DND-41 (cell line): Measurements from ENCODE around the gene KHDC1.
"Not testable (repeated sequence)": the region's sequence is repeated elsewhere in the genome, so short reads cannot be mapped to it uniquely, and the experiment has no call there.

ENCODE experiments used
- ATAC-seq: fragments of 200-7000 bp; cut with Tn5 transposase; 3 replicates; pipeline ENCODE4 v1.9.1; 2021; ENCODE audit warnings: low read depth; ENCODE audit not compliant: insufficient read depth
- DNase-seq: peaks from one replicate; pipeline ENCODE4 v3.0.0-alpha.2; 2020
- H2AFZ ChIP-seq: 2 replicates; pipeline ENCODE4 v1.6.0; 2012; ENCODE audit warnings: low read depth, low read length
- H3K27ac ChIP-seq: 2 replicates; pipeline ENCODE4 v1.5.1; 2012; ENCODE audit warnings: low read length, inconsistent platforms
- H3K27me3 ChIP-seq: fragments of 200-600 bp; sonication (generic); 2 replicates; pipeline ENCODE4 v1.6.0; 2012; ENCODE audit warnings: low read length, mild to moderate bottlenecking, inconsistent platforms; ENCODE audit not compliant: insufficient read depth, poor library complexity
- H3K36me3 ChIP-seq: 2 replicates; pipeline ENCODE4 v1.5.1; 2012; ENCODE audit warnings: low read length, inconsistent platforms; ENCODE audit not compliant: insufficient read depth
- H3K4me1 ChIP-seq: 2 replicates; pipeline ENCODE4 v1.5.1; 2012; ENCODE audit warnings: mild to moderate bottlenecking, low read length; ENCODE audit not compliant: insufficient read depth
- H3K4me2 ChIP-seq: 2 replicates; pipeline ENCODE4 v1.6.0; 2012; ENCODE audit warnings: mild to moderate bottlenecking, moderate library complexity, low read length, inconsistent platforms; ENCODE audit not compliant: insufficient read depth
- H3K4me3 ChIP-seq, 2 experiments: fragments of 200-600 bp in 1 of 2; shearing (Covaris generic) in 1 of 2; 2 replicates each; pipeline ENCODE4 v1.5.1; 2012 to 2016; ENCODE audit warnings: inconsistent platforms in 2 of 2, low read length in 2 of 2, mild to moderate bottlenecking in 2 of 2, low read depth in 1 of 2, moderate library complexity in 1 of 2
- H3K79me2 ChIP-seq: 2 replicates; pipeline ENCODE4 v1.6.0; 2012; ENCODE audit warnings: low read length, inconsistent platforms; ENCODE audit not compliant: insufficient read depth
- H3K9ac ChIP-seq: 2 replicates; pipeline ENCODE4 v1.6.0; 2012; ENCODE audit warnings: low read depth, mild to moderate bottlenecking, inconsistent platforms, low read length, moderate library complexity
- H3K9me3 ChIP-seq: 2 replicates; pipeline ENCODE4 v1.5.1; 2012; ENCODE audit warnings: low read length, moderate library complexity, mild to moderate bottlenecking, inconsistent platforms; ENCODE audit not compliant: insufficient read depth, severe bottlenecking
- H4K20me1 ChIP-seq: 2 replicates; pipeline ENCODE4 v1.6.0; 2012; ENCODE audit warnings: low read length; ENCODE audit not compliant: insufficient read depth
- CTCF ChIP-seq: IDR thresholded peaks from 2 replicates; pipeline ENCODE4 v1.5.1; 2012; ENCODE audit warnings: borderline replicate concordance, low read length, moderate library complexity, mild to moderate bottlenecking; ENCODE audit not compliant: poor library complexity, severe bottlenecking; ENCODE audit errors: extremely low read depth
- EZH2 ChIP-seq: IDR thresholded peaks from 3 replicates; pipeline ENCODE4 v1.6.1; 2012; ENCODE audit warnings: borderline replicate concordance, low read depth, mild to moderate bottlenecking, moderate library complexity, low read length, inconsistent platforms; ENCODE audit not compliant: severe bottlenecking

KHDC1 gene

GRCh38 chr6:73308712-73309534 lies 45.9 kb upstream of the KHDC1 start:
- Histone ChIP-seq H3K27me3 (no peaks in the 10 kb centered on the region), H3K36me3 (0 out of 2 replicates have a peak, but pooled peaks cover 6% of the 10 kb centered on the region), H3K4me3 (peak overlapping the region; percentile 71 to 78), H4K20me1 (peaks cover 4% of the 10 kb centered on the region; the same call in 1 of the 2 replicates), H3K9ac (peak overlapping the region; percentile 75), H3K4me1 (peaks cover 55% of the 10 kb centered on the region), H3K9me3 (no peaks in the 10 kb centered on the region), H3K27ac (peak overlapping the region; percentile 88), H2AFZ (peak overlapping the region; percentile 93), H3K79me2 (peaks cover 63% of the 10 kb centered on the region), H3K4me2 (peak overlapping the region; percentile 67)
- ATAC-seq (peak; percentile 39), DNase-seq (peak; percentile 42)
- TF ChIP-seq CTCF = peak; percentile 59
- no peak for TF ChIP-seq EZH2

- Histone ChIP-seq H4K20me1 (peaks cover 20% of the 10 kb centered on the region; the same call in 1 of the 2 replicates), H3K36me3 (peaks cover 52% of the 10 kb centered on the region), H3K79me2 (peaks cover 93% of the 10 kb centered on the region), H3K4me2 (peak overlapping the region; percentile 40; the same call in 1 of the 2 replicates), H3K4me1 (peaks cover 45% of the 10 kb centered on the region)
- H3K9ac ChIP-seq, H3K4me3 ChIP-seq, H3K9me3 ChIP-seq, H2AFZ ChIP-seq, ATAC-seq, H3K27me3 ChIP-seq, DNase-seq, H3K27ac ChIP-seq: not testable (repeated sequence)
These were observed 40.8 kb upstream of the KHDC1 start for GRCh38 chr6:73303773-73304172.

GRCh38 chr6:73302339-73302738 lies 39.3 kb upstream of the KHDC1 start:
- TF ChIP-seq CTCF = no peak
- TF ChIP-seq EZH2 = no peak
- Histone ChIP-seq H3K4me2 (no peak overlapping the region), H3K4me1 (peaks cover 30% of the 10 kb centered on the region), H3K9ac (no peak overlapping the region), H3K36me3 (peaks cover 60% of the 10 kb centered on the region), H3K4me3 (no peak overlapping the region), H3K9me3 (no peaks in the 10 kb centered on the region), H3K79me2 (peaks cover 90% of the 10 kb centered on the region), H3K27me3 (no peaks in the 10 kb centered on the region), H4K20me1 (peaks cover 21% of the 10 kb centered on the region; the same call in 1 of the 2 replicates), H3K27ac (no peak overlapping the region), H2AFZ (no peak overlapping the region)
- ATAC-seq = no peak
- no peak for DNase-seq

GRCh38 chr6:73299151-73299971 lies 36.4 kb upstream of the KHDC1 start:
- ATAC-seq (peak; percentile 25; the same call in 1 of the 3 replicates), DNase-seq (no peak)
- Histone ChIP-seq H3K4me3 (no peak overlapping the region), H3K9ac (no peak overlapping the region), H4K20me1 (peaks cover 22% of the 10 kb centered on the region; the same call in 1 of the 2 replicates), H3K9me3 (peaks cover 3% of the 10 kb centered on the region), H3K4me1 (peaks cover 2% of the 10 kb centered on the region; the same call in 1 of the 2 replicates), H3K36me3 (peaks cover 72% of the 10 kb centered on the region), H3K27ac (no peak overlapping the region), H3K4me2 (no peak overlapping the region), H3K27me3 (no peaks in the 10 kb centered on the region), H2AFZ (no peak overlapping the region), H3K79me2 (peaks cover 84% of the 10 kb centered on the region)
- TF ChIP-seq EZH2 = no peak
- no peak for TF ChIP-seq CTCF
